Mammary epithelial cell (primary cell): Measurements from ENCODE around the gene FANCI.

Experiments used
- CTCF ChIP-seq, 2 donors: IDR thresholded peaks in 1 of 2; conservative IDR thresholded peaks in 1 of 2; 2 replicates each; pipeline ENCODE4 v1.5.1; 2011 to 2012; ENCODE audit warnings: inconsistent platforms in 2 of 2, low read length in 2 of 2, mild to moderate bottlenecking in 2 of 2, control low read depth in 1 of 2, low read depth in 1 of 2; ENCODE audit not compliant: insufficient read depth in 1 of 2; ENCODE audit errors: extremely low read depth in 1 of 2
- EZH2 ChIP-seq: IDR thresholded peaks from 2 replicates; pipeline ENCODE4 v1.6.1; 2012; ENCODE audit warnings: low read length, inconsistent platforms, borderline replicate concordance

- TF ChIP-seq CTCF (conservative IDR thresholded peaks at IDR 0.05 in 1 of 2, IDR thresholded peaks at IDR 0.05 in 1 of 2; ENCODE audit: extremely low read depth in 1 of 2, insufficient read depth in 1 of 2, low read depth in 1 of 2, low read length in 2 of 2) (no peak), EZH2 (no peak)
Observed at GRCh38 chr15:89200182-89200581, 43.6 kb upstream of the FANCI start.
